ENCODE results near the gene EXD1. TPM values are rescaled to one million over a fixed set of nuclear protein-coding genes. Genes with fewer than 3 reads are reported as not detected.

The EXD1 gene
- total and polyA plus RNA-seq, 2 experiments from 2014 or later, result 0.07 TPM; not detected in 1

DNA sequence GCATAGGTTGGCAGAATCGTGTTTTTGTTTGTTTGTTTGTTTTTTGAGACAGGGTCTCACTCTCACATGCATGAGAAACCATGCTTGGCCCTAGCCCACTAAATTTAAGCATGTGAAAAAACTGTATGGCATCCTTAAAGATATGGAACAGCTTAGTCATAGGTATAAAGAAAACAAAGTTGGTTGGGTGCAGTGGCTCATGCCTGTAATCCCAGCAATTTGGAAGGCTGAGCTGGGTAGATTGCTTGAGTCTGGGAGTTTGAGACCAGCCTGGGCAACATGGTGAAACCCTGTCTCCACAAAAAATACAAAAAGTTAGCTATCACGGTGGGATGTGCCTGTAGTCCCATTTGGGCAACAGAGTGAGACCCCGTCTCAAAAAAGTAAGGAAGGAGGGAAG, 25.2 kb downstream of the EXD1 start (continued):
- TF ChIP-seq ZNF462 (CRISPR knock-in tag; IDR thresholded peaks at IDR 0.05), result no peak
- no peak for TF ChIP-seq EZH2phosphoT487 (IDR thresholded peaks at IDR 0.05; ENCODE audit: unreplicated experiment)
- TF ChIP-seq ETS1 (IDR thresholded peaks at IDR 0.05), result no peak
- no peak for TF ChIP-seq ZNF114 (CRISPR knock-in tag; IDR thresholded peaks at IDR 0.05)
- no peak for TF ChIP-seq STAT1 (IDR thresholded peaks at IDR 0.05; ENCODE audit: unreplicated experiment)

DNA sequence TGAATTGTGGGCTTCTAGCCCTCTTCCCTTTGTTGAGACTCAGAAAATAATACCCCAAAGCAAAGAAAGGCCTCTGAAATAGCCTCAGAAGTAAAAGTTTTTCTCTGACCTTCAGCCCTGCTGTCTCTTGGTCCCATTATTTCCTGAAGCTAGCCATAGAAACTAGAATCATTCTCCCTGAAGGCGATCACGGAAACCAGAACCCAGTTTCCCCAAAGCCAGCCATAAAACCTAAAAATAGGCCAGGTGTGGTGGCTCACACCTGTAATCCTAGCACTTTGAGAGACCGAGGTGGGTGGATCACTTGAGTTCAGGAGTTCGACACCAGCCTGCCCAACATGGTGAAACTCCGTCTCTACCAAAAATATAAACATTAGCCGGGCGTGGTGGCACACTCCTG, 27.2 kb downstream of the EXD1 start:
- H3K9me3 Mint-ChIP-seq, result no peaks in the 10 kb centered on the region
- ATAC-seq (no peak), DNase-seq (ENCODE audit: low spot score) (no peak)
- Histone ChIP-seq H3K27me3 (ENCODE audit: insufficient read depth) (no peaks in the 10 kb centered on the region), H3K4me2 (no peak overlapping the region), H3K27ac (ENCODE audit: low read depth) (no peak overlapping the region), H4K20me1 (replicated peaks; ENCODE audit: insufficient read depth) (no peaks in the 10 kb centered on the region), H3K4me1 (ENCODE audit: insufficient read depth) (0 out of 2 replicates have a peak, but pooled peaks cover 8% of the 10 kb centered on the region), H3F3A (replicated peaks; ENCODE audit: low read depth) (no peaks in the 10 kb centered on the region), H2AFZ (0 out of 2 replicates have a peak overlapping the region, but pooled peaks have one; percentile 23), H3K79me2 (replicated peaks; ENCODE audit: insufficient read depth) (no peaks in the 10 kb centered on the region), H3K9me2 (ENCODE audit: insufficient read depth) (no peaks in the 10 kb centered on the region), H3K36me3 (ENCODE audit: insufficient read depth) (no peaks in the 10 kb centered on the region), H3K4me3 (no peak overlapping the region)
- H3K4me1 Mint-ChIP-seq, result peaks cover 5% of the 10 kb centered on the region; the same call in 1 of the 3 replicates
- H3K36me3 Mint-ChIP-seq (ENCODE audit: low read depth), result no peaks in the 10 kb centered on the region
- peaks cover 3% of the 10 kb centered on the region for H3K27me3 Mint-ChIP-seq (ENCODE audit: insufficient read depth, low read depth, poor library complexity)
- no peak overlapping the region for H3K4me3 Mint-ChIP-seq
- H3K27ac Mint-ChIP-seq, result no peak overlapping the region
- TF ChIP-seq EZH2 (IDR thresholded peaks at IDR 0.05; ENCODE audit: low read depth, unreplicated experiment), result no peak
- TF ChIP-seq POLR2AphosphoS5 (IDR thresholded peaks at IDR 0.05; ENCODE audit: low read depth), result no peak
- no peak for TF ChIP-seq JUNB (IDR thresholded peaks at IDR 0.05; ENCODE audit: unreplicated experiment)
- no peak for TF ChIP-seq EZH2phosphoT487 (IDR thresholded peaks at IDR 0.05; ENCODE audit: unreplicated experiment)
- TF ChIP-seq ZNF114 (CRISPR knock-in tag; IDR thresholded peaks at IDR 0.05), result no peak
- TF ChIP-seq, protein P1, sequence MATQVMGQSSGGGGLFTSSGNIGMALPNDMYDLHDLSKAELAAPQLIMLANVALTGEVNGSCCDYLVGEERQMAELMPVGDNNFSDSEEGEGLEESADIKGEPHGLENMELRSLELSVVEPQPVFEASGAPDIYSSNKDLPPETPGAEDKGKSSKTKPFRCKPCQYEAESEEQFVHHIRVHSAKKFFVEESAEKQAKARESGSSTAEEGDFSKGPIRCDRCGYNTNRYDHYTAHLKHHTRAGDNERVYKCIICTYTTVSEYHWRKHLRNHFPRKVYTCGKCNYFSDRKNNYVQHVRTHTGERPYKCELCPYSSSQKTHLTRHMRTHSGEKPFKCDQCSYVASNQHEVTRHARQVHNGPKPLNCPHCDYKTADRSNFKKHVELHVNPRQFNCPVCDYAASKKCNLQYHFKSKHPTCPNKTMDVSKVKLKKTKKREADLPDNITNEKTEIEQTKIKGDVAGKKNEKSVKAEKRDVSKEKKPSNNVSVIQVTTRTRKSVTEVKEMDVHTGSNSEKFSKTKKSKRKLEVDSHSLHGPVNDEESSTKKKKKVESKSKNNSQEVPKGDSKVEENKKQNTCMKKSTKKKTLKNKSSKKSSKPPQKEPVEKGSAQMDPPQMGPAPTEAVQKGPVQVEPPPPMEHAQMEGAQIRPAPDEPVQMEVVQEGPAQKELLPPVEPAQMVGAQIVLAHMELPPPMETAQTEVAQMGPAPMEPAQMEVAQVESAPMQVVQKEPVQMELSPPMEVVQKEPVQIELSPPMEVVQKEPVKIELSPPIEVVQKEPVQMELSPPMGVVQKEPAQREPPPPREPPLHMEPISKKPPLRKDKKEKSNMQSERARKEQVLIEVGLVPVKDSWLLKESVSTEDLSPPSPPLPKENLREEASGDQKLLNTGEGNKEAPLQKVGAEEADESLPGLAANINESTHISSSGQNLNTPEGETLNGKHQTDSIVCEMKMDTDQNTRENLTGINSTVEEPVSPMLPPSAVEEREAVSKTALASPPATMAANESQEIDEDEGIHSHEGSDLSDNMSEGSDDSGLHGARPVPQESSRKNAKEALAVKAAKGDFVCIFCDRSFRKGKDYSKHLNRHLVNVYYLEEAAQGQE (IDR thresholded peaks at IDR 0.05; ENCODE audit: unreplicated experiment), result no peak
- TF ChIP-seq CREB1 (CRISPR knock-in tag; IDR thresholded peaks at IDR 0.05; ENCODE audit: low read depth), result no peak

Measured in GM23338 (cell line).